Left cardiac atrium (tissue), 4 donors: Measurements from ENCODE around the gene CNIH2. TPM values are rescaled to one million over a fixed set of nuclear protein-coding genes. Genes with fewer than 3 reads are reported as not detected.

Experiments used
- ATAC-seq, 2 donors: fragments of 200-7000 bp; cut with Tn5 transposase; one replicate each; pipeline ENCODE4 v1.9.1; 2020; ENCODE audit warnings: mild to moderate bottlenecking in 2 of 2, moderate library complexity in 2 of 2
- DNase-seq: peaks from one replicate; pipeline ENCODE4 v3.0.0-alpha.2; 2020
- intact Hi-C, 2 donors: fragments of 100-400 bp; cut with DNase I; formaldehyde crosslinking; loops; one replicate each; pipeline versions ENCODE4 v1.14.1 to v1.15.1; 2022 to 2023
- total RNA-seq, 2 donors: library from RNA; stranded (reverse); fragmentation: NEBNext Ultra II Directional; extraction: Animal tissue kit (Norgen Biotek cat#: 25700); gene quantifications; one replicate each; pipeline ENCODE4 v1.2.1, GENCODE V29; 2021
- donor health status: DM: no; HTN: yes; CAD: no.
- donor health status: DM: no; HTN: yes; CAD: no; lungs with severe emphysema.
- donor health status: DM: yes; HTN: yes; CAD: no.
- donor health status: Dilated cardiomyopathy.

CNIH2 gene
- total RNA-seq, 2 donors from 2014 or later: not detected

- DNase-seq: no peak
- ATAC-seq: no peak
- intact Hi-C loops: loop anchor here in 1 of 2 donors (10.0 kb wide), 1 partner anchor 63 kb away; no protein-coding TSS in a partner anchor
These were observed 9.4 kb downstream of the CNIH2 start for GRCh38 chr11:66287211-66287888.

DNA sequence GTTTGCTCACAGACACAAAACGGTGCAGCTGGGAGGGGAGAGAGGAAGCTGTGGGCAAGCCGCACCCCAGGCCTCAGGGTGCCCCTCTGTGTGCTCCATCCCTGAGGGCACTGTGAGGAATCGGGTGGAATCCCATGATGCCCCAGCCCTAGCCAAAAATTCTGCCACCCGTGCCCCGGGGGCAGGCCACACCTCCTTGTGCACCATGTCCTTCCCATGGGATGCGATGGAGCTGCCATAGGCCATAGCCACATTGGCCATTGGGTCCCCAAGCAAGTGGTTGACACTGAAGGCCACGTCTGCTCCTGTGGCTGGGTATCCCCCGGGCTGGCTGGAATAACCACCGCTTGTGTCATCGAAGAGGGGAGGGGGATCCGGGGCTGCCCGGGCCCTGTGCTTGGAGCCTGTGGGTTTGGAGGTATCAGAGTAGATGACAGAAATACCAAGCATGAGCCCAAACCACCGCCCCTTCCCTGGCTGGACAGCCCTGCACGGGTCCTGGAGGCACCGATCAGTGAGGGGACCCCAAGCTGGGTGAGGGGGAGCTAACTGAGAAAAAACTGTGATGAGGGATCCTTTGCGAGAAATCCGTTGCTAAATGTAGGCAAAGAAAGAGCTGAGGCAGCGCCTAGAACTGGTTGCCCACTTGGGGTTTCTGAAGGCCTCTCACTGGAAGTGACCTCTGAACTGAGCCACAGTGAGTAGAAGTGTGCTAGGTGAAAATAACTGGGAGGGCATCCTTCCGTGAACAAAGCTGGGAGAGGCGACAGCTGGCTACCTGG lies 10.1 kb downstream of the CNIH2 start:
- ATAC-seq (no peak), DNase-seq (no peak)
- intact Hi-C loops: loop anchor here in 1 of 2 donors (10.0 kb wide), 1 partner anchor 63 kb away; no protein-coding TSS in a partner anchor

GRCh38 chr11:66288671-66289547 lies 10.9 kb downstream of the CNIH2 start, which contains the start of gene YIF1A:
YIF1A (minus strand) TSS chr11:66289143; CDS start chr11:66288985, 158 bp downstream.
- DNase-seq (peak; percentile 99), ATAC-seq (peak; percentile 94 to 97)
- intact Hi-C loops: loop anchor here in 1 of 2 donors (10.0 kb wide), 1 partner anchor 64 kb away; no protein-coding TSS in a partner anchor

DNA sequence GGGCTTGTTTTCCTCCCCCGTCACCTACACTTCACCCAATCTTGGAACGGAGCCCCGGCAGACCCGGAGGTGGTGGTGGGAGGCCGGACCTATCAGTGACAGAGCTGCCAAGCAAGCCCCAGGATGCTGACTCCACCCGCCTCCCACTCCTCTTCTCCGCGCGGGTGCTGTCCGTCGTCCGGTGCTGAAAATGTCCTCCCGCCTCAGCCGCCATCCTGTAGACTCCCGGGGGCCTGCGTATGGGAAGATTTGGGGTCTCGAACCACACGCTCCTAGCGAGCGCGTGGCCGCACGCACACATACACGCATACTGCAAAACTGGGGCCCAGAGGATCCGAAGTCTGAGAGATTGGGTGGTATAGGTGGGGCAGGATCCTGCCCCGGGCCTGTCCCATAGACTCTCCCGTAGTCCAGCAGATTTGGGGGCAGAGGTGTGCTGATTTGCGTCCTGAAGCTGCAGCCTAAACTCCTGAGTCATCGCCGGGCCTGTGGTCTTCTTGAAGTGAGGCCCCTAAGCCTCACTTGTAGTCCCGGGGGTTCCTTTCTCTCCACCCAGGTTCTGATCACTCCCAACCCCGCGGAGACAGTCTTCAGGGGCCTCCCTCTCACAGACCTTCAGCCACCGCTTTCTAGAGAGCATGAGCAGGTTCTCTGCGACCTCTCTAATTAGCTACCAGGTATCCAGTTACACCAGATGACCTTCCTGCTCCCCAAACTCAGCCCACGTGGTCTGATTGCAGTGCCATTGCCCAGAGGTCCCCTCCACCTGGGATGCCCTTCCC lies 11.8 kb downstream of the CNIH2 start:
- DNase-seq (peak; percentile 81), ATAC-seq (peak; percentile 58 to 61)
- intact Hi-C loops: loop anchor here in 1 of 2 donors (10.0 kb wide), 1 partner anchor 65 kb away; no protein-coding TSS in a partner anchor

GRCh38 chr11:66290330-66290621 lies 12.3 kb downstream of the CNIH2 start:
- ATAC-seq: no peak
- intact Hi-C loops: no loop called here
- no peak for DNase-seq

GRCh38 chr11:66291303-66291705 lies 13.3 kb downstream of the CNIH2 start:
- intact Hi-C loops: no loop called here

DNA sequence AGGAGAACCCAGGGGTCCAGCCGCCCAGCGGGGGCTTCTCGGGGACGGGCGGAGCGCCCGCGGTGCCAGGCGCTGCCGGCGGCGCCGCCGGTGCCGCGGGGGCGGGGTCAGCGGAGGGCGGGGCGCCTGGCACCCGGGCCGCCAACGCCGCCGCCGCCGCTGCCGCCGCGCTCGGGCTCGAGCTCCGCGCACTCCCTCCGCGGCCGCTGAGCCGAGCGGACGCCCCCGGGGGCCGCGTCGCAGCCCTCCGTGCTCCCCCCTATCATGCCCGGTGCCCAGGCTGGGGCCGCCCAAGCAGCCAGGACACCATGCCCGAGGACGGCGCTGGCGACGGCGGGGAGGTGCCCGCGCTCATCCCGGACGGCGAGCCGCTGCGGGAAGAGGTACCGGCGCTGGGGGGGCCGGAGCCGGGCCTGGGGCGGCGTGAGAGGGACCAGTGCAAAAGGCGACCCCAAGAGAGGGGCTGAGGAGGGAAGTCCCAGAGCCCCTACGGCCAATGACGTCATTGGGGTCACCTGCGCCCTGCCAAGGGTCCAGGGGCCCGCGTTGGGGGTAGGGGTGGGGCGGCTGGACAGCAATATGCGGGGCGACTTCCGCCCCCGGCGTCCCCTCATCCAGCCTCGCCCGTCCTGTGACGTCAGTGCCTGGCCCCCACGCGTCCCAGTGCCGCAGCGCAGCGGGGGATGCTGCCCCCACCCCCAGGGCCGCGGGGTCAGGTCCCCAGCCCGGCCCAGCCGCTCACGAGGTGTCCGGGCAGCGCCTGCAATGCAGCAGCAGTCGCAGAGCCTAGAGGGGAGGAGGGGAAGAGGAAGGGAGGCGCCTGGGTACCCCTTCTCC lies 13.9 kb downstream of the CNIH2 start, which contains the start of gene TMEM151A:
Gene TMEM151A, plus strand, starts transcription at position 189 of the 837 bp plus-strand sequence. Its CDS starts 120 bp downstream, at position 309.
- intact Hi-C loops: no loop called here
- ATAC-seq: no peak
- no peak for DNase-seq

More at GRCh38 chr11:66291303-66291705, 13.3 kb downstream of the CNIH2 start:
- DNase-seq (no peak), ATAC-seq (no peak)

- ATAC-seq (no peak), DNase-seq (no peak)
- intact Hi-C loops: no loop called here
These were observed 14.8 kb downstream of the CNIH2 start for GRCh38 chr11:66292543-66293332.

- intact Hi-C loops: no loop called here
- DNase-seq: no peak
- no peak for ATAC-seq
These were observed 15.4 kb downstream of the CNIH2 start for GRCh38 chr11:66293352-66293751.

GRCh38 chr11:66293777-66294625 lies 16.0 kb downstream of the CNIH2 start:
- DNase-seq: no peak
- no peak for ATAC-seq
- intact Hi-C loops: no loop called here

GRCh38 chr11:66294626-66295620 lies 16.9 kb downstream of the CNIH2 start:
- intact Hi-C loops: no loop called here
- DNase-seq (no peak), ATAC-seq (no peak)

DNA sequence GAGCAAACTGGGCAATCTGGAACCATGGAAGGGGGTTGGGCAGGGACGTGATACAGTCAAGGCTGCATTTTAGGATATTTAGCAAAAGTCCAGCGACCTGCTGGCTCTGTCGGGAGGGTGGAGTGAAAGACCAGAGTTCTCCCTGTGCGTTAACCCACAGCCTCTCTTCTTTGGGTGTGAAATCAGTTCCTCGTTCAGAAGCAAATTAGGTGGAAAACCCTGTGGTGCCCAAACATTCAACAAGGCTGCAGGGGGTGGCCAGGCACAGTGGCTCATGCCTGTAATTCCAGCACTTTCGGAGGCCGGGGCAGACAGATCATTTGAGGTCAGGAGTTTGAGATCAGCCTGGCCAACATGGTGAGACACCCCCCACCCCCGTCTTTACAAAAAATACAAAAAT lies 19.6 kb downstream of the CNIH2 start:
- DNase-seq: no peak
- no peak for ATAC-seq
- intact Hi-C loops: no loop called here

GRCh38 chr11:66299186-66299585 lies 21.2 kb downstream of the CNIH2 start:
- DNase-seq (no peak), ATAC-seq (peak in 1 of 2 donors; percentile 41)
- intact Hi-C loops: no loop called here

DNA sequence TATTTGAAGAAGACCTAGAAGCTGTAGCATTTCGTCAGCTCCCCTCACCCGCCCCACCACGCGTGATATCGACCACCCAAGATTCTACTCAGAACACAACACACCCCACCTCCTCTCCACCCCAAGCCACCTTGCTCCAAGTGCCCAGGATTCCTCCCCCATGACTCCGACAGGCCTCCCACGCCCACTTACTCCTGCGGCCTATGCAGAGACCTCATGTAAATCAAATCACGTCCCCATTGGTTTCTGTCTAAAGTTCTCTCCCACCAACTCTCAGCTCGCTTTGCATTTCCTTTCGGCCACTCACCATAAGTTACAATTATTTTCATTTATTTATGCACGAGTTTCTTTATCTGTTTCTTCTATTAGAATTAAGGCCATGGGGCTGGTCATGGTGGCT lies 24.7 kb downstream of the CNIH2 start:
- DNase-seq (no peak), ATAC-seq (no peak)
- intact Hi-C loops: no loop called here

DNA sequence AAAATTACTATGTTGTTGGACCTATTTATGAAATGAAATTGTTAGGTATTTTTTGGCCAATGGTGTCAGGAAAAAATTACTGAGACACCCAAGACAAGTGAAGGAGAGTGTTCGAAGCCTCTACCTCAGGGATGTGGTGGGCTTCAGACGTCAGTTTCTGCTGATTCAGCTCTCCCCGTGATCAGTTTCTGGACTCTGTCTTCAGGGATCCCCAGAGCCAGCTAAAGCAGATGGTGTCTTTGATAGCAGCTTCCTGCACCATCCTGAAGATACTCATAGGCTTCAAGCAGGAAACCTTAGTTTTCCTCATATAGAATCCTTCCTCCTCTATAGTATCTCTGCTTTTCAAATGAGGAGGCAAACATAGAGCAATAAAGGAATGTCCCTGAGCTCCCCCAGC lies 31.5 kb downstream of the CNIH2 start:
- no peak for ATAC-seq
- intact Hi-C loops: no loop called here

More for the DNA sequence above, 31.5 kb downstream of the CNIH2 start:
- no peak for DNase-seq
